Epithelial cell of prostate (primary cell): Measurements from ENCODE around the gene MROH9.
"Not testable (repeated sequence)": the region's sequence is repeated elsewhere in the genome, so short reads cannot be mapped to it uniquely, and the experiment has no call there.

Experiments
- DNase-seq: peaks from one replicate; pipeline ENCODE4 v3.0.0-alpha.2; 2011; ENCODE audit warnings: low read depth, low spot score
- H3K27ac ChIP-seq: fragments of 450-650 bp; 2 replicates; pipeline ENCODE4 v1.5.1; 2017; ENCODE audit warnings: mild to moderate bottlenecking

MROH9 gene, protein sequence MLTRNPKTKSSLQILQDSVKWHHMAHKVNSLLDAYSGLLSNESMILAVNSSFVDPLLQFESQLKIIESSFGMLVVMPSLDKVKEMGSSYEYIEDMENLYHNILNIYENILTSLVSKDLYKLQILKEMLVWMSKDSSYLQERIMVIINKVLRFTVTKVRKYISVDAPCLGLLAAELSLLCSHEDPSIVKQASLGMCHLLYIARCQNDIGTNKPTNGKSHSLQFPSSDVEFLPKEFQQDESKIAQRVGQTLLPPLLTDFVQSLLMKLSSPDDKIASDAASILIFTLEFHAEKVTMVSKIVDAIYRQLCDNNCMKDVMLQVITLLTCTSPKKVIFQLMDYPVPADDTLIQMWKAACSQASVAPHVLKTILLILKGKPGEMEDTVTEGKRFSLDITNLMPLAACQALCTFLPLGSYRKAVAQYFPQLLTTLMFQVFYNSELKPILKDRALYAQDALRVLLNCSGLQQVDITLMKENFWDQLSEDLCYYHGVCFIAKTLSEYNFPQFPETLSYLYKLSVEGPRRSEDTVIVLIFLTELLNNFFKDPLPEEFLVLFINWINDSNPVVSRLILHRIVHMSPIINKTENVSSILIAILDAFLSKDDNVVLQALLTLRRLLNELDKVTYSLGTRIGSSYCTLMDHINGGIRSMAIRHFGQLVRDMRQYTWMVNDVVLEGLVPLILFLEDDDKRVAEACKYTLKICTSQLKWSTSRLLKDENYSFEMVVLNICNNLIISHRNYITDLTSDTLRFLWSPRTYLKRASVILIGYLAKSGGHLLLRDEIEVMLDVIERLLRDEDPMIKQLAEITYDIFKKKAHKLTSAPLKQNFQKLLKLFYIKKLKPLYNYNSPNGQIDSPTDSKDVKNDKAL

DNA sequence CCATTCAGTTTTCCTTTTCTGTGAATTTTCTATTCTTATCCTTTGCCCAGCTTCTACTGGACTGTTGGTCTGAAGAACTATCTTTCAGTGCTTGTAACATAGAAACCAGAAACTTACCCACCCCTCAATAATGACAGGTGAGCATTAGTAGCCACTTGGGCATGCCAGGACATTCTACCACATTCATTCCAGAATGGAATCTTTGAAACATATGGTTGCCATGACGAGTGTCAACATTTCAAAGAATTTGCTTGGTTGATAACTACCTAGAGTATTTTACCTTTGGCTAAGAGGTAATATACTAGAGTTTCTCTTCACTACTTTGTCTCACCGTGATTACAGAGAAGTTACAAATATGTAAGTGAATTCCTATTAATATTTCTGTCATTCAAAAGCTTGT, at the start of gene MROH9:
Gene MROH9, plus strand, starts transcription at position 304 of the 400 bp plus-strand sequence. CDS start 10,023 bp downstream, outside the sequence.
- DNase-seq, result no peak
- no peak within 1 kb of the TSS for H3K27ac ChIP-seq

DNA sequence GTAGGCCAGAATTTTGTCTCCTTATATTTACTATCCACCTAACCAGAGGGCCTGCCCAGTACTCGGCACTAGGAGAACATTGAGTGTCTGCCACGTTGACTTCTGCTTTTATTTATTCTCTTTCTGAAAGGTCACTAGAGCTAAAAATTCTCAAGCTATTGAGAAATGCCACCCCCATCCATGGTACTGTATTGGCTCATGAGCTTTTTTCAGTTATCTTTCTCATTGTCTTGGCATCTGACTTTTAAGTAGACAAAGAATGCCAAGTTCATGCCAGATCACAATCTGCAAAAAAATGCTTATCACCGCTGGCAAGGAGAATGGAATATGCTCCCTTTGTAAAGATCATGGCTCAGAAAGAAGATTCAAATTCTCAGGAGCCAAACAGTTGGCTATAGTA, 49.8 kb upstream of the MROH9 start:
- H3K27ac ChIP-seq, result no peak overlapping the region
- no peak for DNase-seq

- no peak overlapping the region for H3K27ac ChIP-seq
- no peak for DNase-seq
Observed at GRCh38 chr1:170886460-170886859, 48.9 kb upstream of the MROH9 start.

DNA sequence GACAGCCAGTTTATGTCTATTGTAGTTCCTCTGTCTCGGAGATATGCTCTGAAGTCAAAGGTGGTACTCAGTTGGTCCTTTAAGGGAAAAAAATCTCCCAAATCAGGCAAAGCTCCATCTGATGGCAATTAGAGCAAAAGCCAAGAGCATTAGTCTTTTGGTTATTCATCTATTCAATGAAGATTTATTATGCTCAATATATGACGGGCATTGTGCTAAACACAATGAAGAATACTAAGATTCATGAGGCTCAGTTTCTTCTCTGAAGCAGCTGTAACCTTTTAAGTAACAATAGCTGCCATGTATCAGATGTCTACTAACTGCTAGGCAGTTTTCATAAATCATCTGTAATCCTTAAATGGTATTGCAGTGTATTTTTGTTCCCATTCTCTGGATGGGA, 47.6 kb upstream of the MROH9 start:
- H3K27ac ChIP-seq, result no peak overlapping the region
- DNase-seq, result no peak

- H3K27ac ChIP-seq, result no peak overlapping the region
- no peak for DNase-seq
Observed at GRCh38 chr1:170891872-170892271, 43.5 kb upstream of the MROH9 start.

DNA sequence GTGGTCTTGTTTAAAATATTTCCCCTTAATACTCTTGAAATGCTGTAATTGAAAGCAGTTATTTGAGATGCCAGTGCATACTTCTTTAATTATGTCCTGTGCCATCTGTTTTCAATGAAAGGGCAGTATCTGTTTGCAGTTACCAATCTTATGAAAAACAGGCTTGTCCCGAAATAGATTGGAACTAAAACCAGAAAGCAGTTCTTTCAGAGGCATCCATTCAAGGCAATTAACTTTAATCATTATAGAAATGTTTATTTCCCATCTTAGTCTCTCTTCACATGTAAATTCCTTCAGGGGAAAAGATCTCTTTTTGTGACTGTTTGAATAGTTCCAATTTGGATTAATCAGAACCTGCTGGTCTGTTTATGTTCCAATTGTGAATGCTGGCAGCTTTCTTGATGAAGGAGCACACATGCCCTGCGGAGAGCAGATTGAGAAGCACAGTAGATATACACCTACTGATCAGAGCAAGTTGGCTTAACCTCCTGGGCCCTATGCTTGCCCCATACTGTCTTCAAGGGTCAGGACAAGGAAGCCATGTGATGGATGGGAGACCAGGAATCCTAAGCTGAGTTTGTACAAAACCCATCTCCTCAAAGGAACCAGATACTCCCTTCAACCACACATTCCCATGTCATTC, 41.6 kb upstream of the MROH9 start:
- no peak overlapping the region for H3K27ac ChIP-seq
- DNase-seq, result no peak

DNA sequence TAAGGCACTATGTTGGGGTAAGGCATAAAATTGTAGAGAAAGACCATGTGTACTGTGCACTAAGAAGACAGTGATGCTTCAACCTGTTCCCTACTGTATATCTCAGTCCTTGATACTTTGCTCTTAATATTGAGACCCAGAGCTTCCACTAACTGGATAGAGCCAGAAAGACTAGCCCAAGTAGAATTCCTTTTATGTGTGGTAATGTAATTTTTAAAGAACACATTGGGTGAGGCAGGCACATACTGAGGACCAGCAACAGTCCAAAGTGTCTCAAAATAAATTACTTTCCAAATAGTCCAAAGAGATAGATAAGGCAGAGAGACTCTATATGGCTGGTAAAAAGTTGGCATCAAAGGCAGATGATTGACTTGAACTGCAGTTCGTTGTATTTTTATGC, 31.4 kb upstream of the MROH9 start:
- no peak for DNase-seq
- H3K27ac ChIP-seq, result no peak overlapping the region

DNA sequence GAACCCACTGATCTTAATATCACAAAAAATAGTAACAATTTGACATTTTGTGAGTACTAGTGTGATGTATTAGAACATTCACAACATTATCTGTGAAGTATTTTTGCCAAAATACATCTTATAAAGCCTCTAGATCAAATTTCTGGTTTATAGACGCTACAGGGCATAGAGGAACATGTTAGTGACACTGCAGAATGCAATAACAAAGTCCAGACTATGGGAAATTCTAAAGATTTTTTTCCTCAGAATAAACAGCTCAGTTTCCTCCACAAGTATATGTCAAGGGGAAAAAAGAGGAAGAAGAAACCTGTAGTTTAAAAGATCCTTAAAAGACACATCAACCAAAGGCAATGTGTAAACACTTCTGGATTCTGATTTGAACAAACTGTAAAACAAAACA, 26.4 kb upstream of the MROH9 start:
- no peak for DNase-seq
- no peak overlapping the region for H3K27ac ChIP-seq

- no peak overlapping the region for H3K27ac ChIP-seq
- DNase-seq, result no peak
Observed at GRCh38 chr1:170910273-170910672, 25.1 kb upstream of the MROH9 start.

- no peak overlapping the region for H3K27ac ChIP-seq
- DNase-seq, result no peak
Observed at GRCh38 chr1:170917373-170917772, 18.0 kb upstream of the MROH9 start.

- not testable (repeated sequence) for H3K27ac ChIP-seq, DNase-seq
Observed at GRCh38 chr1:170924656-170925055, 10.7 kb upstream of the MROH9 start.

DNA sequence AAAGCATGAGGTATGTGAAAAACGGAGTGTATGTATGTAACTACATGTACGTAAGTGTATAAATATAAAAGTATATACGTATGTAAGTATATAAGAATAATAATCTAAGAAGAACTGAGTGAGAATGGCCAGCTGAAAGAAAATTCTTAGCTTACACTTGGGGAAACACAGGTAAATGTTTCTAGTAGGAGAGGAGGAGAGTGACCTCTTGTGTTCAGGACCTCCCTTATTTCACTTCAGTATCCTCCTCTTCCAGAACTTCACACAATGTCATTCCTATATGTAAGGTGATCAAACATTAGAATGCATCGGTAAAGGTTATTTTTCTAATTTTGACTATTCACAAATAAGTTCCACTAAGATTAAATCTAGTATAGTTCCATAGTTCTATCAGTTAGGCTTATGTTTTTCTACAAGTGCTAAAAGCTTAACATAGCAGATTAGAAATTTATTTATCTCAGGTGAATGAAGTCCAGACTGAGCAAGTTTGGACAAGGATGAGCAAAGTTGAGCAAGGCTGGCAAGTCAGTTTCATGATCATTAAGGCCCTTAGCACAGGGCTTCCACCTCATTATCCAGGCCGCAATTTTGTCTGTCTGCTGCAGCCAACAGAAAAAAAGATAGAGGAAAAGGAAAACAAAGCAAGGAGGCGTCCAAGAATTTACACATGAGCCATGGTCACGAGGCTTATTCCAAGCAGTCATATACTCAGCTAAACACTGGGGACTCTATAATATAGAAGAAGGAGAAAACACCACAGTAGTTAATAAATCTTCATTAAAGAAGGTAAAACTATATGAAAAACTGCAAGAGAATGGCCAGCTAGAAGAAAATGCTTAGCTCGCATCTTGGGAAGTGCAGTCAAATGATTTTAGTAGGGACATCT, 7.1 kb upstream of the MROH9 start:
- DNase-seq, result no peak
- no peak overlapping the region for H3K27ac ChIP-seq

DNA sequence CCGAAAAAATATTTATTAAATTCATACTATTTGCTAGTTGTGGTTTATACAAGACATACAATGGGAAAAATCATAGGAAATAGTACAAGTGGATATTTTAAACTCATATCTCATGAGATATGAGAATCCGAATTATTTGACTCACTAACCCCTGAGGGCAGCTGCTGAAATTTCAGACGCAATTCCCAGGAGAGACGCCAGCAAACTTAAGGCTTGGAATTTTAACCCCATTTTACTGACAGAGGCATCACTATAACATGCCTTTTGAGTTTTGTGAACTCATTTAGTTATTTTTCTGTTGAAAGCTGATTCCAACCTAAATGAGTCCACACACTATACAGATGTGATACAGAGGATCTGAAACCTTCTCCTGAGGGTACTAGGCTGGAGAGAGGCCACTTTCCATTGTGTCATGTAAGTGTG, 5.9 kb upstream of the MROH9 start:
- no peak for DNase-seq

GRCh38 chr1:170929835-170930554, 5.3 kb upstream of the MROH9 start:
- no peak overlapping the region for H3K27ac ChIP-seq
- no peak for DNase-seq

More for the DNA sequence above, 5.9 kb upstream of the MROH9 start:
- no peak overlapping the region for H3K27ac ChIP-seq

DNA sequence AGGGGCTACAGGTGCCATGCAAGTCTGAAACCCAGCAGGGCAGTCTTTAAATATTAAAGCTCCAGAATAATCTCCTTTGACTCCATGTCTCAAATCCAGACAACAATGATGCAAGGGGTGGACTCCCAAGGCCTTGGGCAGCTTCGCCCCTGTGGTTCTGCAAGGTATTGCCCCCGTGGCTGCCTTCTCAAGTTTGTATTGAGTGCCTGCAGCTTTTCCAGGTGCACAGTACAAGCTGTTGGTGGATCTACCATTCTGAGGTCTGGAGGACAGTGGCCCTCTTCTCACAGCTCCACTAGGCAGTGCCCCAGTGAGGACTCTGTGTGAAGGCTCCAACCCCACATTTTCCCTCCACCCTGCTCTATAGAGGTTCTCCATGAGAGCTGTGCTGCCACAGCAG, 3.7 kb upstream of the MROH9 start:
- H3K27ac ChIP-seq, result no peak overlapping the region
- DNase-seq, result no peak

DNA sequence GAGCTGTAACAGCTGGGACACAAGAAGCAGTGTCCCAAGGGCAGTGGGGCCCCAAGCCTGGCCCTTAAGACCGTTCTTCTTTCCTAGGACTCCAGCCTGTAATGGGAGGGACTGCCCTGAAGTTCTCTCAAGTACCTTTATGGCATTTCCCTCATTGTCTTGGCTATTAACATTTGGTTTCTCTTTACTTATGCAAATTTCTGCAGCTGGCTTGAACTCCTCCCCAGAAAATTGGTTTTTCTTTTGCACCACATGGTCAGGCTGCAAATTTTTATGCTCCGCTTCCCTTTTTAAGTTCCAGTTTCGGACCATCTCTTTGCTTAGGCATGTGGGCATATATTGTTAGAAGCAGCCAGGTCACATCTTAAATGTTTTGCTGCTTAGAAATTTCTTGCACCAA, 3.1 kb upstream of the MROH9 start:
- H3K27ac ChIP-seq, result no peak overlapping the region
- no peak for DNase-seq

DNA sequence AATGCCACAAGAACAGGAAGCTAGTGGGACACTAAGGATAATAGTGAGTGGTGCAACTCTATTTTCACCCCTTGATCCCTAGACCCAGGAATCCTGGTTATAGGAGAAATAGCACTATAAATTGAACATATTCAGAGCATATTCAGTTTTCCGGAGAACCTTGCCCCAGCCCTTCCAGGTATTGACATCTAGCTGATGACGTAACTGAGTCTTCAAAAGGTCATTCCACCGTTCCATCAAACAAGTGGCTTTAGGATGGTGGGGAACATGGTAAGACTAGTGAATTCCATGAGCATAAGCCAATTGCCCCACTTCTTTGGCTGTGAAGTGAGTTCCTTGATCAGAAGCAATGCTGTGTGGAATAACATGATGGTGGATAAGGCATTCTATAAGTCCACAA, 2.9 kb downstream of the MROH9 start:
- H3K27ac ChIP-seq, result no peak overlapping the region
- DNase-seq, result no peak

DNA sequence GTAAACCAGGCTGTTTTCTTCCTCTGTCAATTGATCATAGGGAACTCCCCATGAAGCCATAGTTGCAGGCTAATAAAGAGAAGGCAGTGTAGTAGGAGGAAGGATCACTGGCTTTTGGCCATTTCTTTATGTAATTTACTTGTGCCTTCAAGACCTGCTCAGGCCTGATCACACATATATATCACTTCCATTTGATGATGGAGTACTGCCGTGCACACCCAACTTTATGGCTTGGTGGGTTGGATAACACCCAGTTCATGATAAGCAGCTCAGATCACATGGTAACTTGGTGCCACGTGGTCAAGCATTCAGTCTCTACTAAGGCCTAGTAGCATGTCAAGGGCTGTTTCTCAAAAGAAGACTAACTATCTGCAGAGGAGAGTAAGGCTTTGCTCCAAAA, 4.1 kb downstream of the MROH9 start:
- DNase-seq, result no peak
- H3K27ac ChIP-seq, result no peak overlapping the region

DNA sequence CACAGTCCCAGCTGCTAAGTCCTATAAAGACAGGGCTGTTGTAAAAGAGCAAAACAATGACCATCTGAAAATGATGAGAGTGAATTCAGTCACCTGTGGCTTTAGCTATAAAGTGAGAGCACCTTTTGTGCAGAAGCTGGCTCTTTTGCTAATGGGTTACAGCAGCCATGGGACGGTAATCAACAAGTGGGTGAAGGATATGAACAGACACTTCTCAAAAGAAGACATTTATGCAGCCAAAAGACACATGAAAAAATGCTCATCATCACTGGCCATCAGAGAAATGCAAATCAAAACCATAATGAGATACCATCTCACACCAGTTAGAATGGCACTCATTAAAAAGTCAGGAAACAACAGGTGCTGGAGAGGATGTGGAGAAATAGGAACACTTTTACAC, 16.4 kb downstream of the MROH9 start:
- H3K27ac ChIP-seq, DNase-seq: not testable (repeated sequence)
